Suprapubic skin (tissue), 4 donors: ENCODE data around the gene RNLS.

Source experiments
- CTCF ChIP-seq, 2 donors: fragments of 200-600 bp in 1 of 2; fragments of 450-650 bp in 1 of 2; sonication (generic) in 1 of 2; IDR thresholded peaks; one replicate each; pipeline ENCODE4 v1.5.1; 2016 to 2019; ENCODE audit warnings: antibody characterized with exemption in 2 of 2, mild to moderate bottlenecking in 1 of 2, moderate library complexity in 1 of 2
- EP300 ChIP-seq: sonication (generic); formaldehyde crosslinking; IDR thresholded peaks from one replicate; pipeline ENCODE4 v1.6.1; 2017; ENCODE audit warnings: antibody characterized with exemption
- POLR2A ChIP-seq, 2 donors: fragments of 450-650 bp; IDR thresholded peaks; one replicate each; pipeline ENCODE4 v1.6.1; 2017; ENCODE audit warnings: antibody characterized with exemption in 2 of 2, mild to moderate bottlenecking in 2 of 2, moderate library complexity in 2 of 2
- POLR2AphosphoS5 ChIP-seq, 3 donors: sonication (generic); formaldehyde crosslinking; IDR thresholded peaks; one replicate each; pipeline ENCODE4 v1.6.1; 2017; ENCODE audit warnings: antibody characterized with exemption in 3 of 3

- TF ChIP-seq POLR2A (IDR thresholded peaks at IDR 0.05) (no peak), CTCF (IDR thresholded peaks at IDR 0.05) (no peak), EP300 (no peak), POLR2AphosphoS5 (IDR thresholded peaks at IDR 0.05) (no peak)
Observed at GRCh38 chr10:88261152-88261551, 322.0 kb downstream of the RNLS start.
